Ovary (tissue), 9 donors: Measurements from ENCODE around the gene INS. TPM values are rescaled to one million over a fixed set of nuclear protein-coding genes. Genes with fewer than 3 reads are reported as not detected.

Experiments
- DNase-seq, 5 donors: peaks; one replicate each; pipeline ENCODE4 v3.0.0-alpha.2; 2019 to 2020
- H3K27ac ChIP-seq, 2 donors: fragments of 200-600 bp; one replicate each; pipeline versions ENCODE4 v1.5.1 to v1.8.0; 2019 to 2022
- H3K27me3 ChIP-seq: fragments of 200-600 bp; one replicate; pipeline ENCODE4 v1.8.0; 2022
- H3K36me3 ChIP-seq: fragments of 200-600 bp; sonication (generic); one replicate; pipeline ENCODE4 v1.5.1; 2019
- H3K4me1 ChIP-seq: one replicate; pipeline ENCODE4 v1.8.1; 2013; ENCODE audit warnings: mild to moderate bottlenecking, moderate library complexity; ENCODE audit not compliant: insufficient read depth
- H3K4me3 ChIP-seq: fragments of 200-600 bp; sonication (generic); one replicate; pipeline ENCODE4 v1.5.1; 2017
- H3K9me3 ChIP-seq, 2 donors: fragments of 200-600 bp in 1 of 2; sonication (generic) in 1 of 2; one replicate each; pipeline versions ENCODE4 v1.5.1 to v1.8.1; 2013 to 2019; ENCODE audit warnings: mild to moderate bottlenecking in 1 of 2, moderate library complexity in 1 of 2
- CTCF ChIP-seq, 3 donors: fragments of 450-650 bp in 2 of 3; fragments of 200-600 bp in 1 of 3; IDR thresholded peaks; one replicate each; pipeline versions ENCODE4 v1.5.1 to v1.8.0; 2016 to 2022; ENCODE audit warnings: antibody characterized with exemption in 3 of 3, mild to moderate bottlenecking in 1 of 3
- EP300 ChIP-seq: sonication (generic); formaldehyde crosslinking; IDR thresholded peaks from one replicate; pipeline ENCODE4 v1.6.1; 2017; ENCODE audit warnings: antibody characterized with exemption
- POLR2A ChIP-seq: fragments of 450-650 bp; IDR thresholded peaks from one replicate; pipeline ENCODE4 v1.6.1; 2017; ENCODE audit warnings: antibody characterized with exemption, mild to moderate bottlenecking, moderate library complexity
- WGBS, 3 donors: extraction: QIAGEN DNeasy Blood & Tissue Kit in 1 of 3; methylation state at CpG; one replicate each; pipeline versions ENCODE4 v1.1.5 to v1.1.7; 2013 to 2017; 5-methylcytosine and 5-hydroxymethylcytosine counted together
- intact Hi-C, 4 donors: fragments of 100-400 bp; cut with DNase I; formaldehyde crosslinking; loops; one replicate each; pipeline versions ENCODE4 v1.11.0 to v1.15.1; 2022 to 2023
- polyA plus RNA-seq, 2 donors: library from polyadenylated mRNA; stranded (reverse); fragments of 200-250 nt in 1 of 2; fragments of 350-450 nt in 1 of 2; fragmentation: Illumina TruSeq in 1 of 2; extraction: RNeasy Lipid Tissue Mini Kit (QIAGEN cat#74804) in 1 of 2; gene quantifications; one replicate each; pipeline ENCODE4 v1.2.3, GENCODE V29; 2013 to 2014
- total RNA-seq, 7 donors: library from RNA; depleted of rRNA in 2 of 7; stranded (reverse); fragments of >200 nt in 2 of 7; fragmentation: NEBNext Ultra II Directional in 3 of 7; extraction: Animal tissue kit (Norgen Biotek cat#: 25700) in 3 of 7; gene quantifications; one replicate each; pipeline versions ENCODE4 v1.1.0 to v1.2.4, GENCODE V29; 2016 to 2023
- donor health status: DM: no; HTN: no; CAD: no; lungs with moderate emphysema.
- donor health status: DM: no; HTN: no; CAD: no.
- donor health status: Bipolar disorder and iron deficiency.
- donor health status: DM: yes; HTN: yes; CAD: no.
- donor health status: DM: no; HTN: no; CAD: no.
- donor health status: DM: yes; HTN: yes; CAD: no.

Gene INS
- total and polyA plus RNA-seq, 9 donors, result 0.89 to 1.4 TPM; not detected in 7

- no peak for TF ChIP-seq POLR2A
- TF ChIP-seq EP300, result no peak
- TF ChIP-seq CTCF (IDR thresholded peaks at IDR 0.05), result no peak
- Histone ChIP-seq H3K27me3 (no peaks in the 10 kb centered on the region), H3K27ac (no peak overlapping the region), H3K36me3 (no peaks in the 10 kb centered on the region), H3K4me3 (no peak overlapping the region), H3K4me1 (no peaks in the 10 kb centered on the region), H3K9me3 (no peaks in the 10 kb centered on the region)
- DNase-seq, result peak in 1 of 5 donors; percentile 27
- intact Hi-C loops, result loop anchor here in 1 of 4 donors (10.0 kb wide), 1 partner anchor 713 kb away; no protein-coding TSS in a partner anchor
- WGBS, 3 donors, result 68 to 72% (median 70%) methylated on average over 28 to 29 of the region's 29 CpGs
Measured at GRCh38 chr11:2202071-2202899, 41.3 kb upstream of the INS start.

GRCh38 chr11:2201542-2201941, 40.5 kb upstream of the INS start:
- H3K36me3 ChIP-seq, result no peaks in the 10 kb centered on the region
- DNase-seq, result no peak
- intact Hi-C loops, result loop anchor here in 2 of 4 donors (2.0 to 10.0 kb wide), 2 partner anchors 97 to 713 kb away; no protein-coding TSS in a partner anchor
- no peak overlapping the region for H3K4me3 ChIP-seq
- no peaks in the 10 kb centered on the region for H3K4me1 ChIP-seq
- H3K27ac ChIP-seq, result no peak overlapping the region
- WGBS, 3 donors, result 68 to 100% (median 95%) methylated on average over 2 of the region's 2 CpGs
- no peak for TF ChIP-seq EP300
- TF ChIP-seq CTCF (IDR thresholded peaks at IDR 0.05), result no peak
- no peak for TF ChIP-seq POLR2A
- H3K27me3 ChIP-seq, result no peaks in the 10 kb centered on the region
- no peaks in the 10 kb centered on the region for H3K9me3 ChIP-seq

- WGBS, 3 donors, result 83 to 87% (median 86%) methylated on average over 1 of the region's 1 CpG
- intact Hi-C loops, result loop anchor here in 2 of 4 donors (2.0 to 10.0 kb wide), 2 partner anchors 98 to 714 kb away; no protein-coding TSS in a partner anchor
- Histone ChIP-seq H3K27me3 (no peaks in the 10 kb centered on the region), H3K9me3 (no peaks in the 10 kb centered on the region), H3K36me3 (no peaks in the 10 kb centered on the region), H3K4me1 (no peaks in the 10 kb centered on the region), H3K27ac (no peak overlapping the region), H3K4me3 (no peak overlapping the region)
- TF ChIP-seq CTCF (IDR thresholded peaks at IDR 0.05) (no peak), EP300 (no peak), POLR2A (no peak)
- DNase-seq, result no peak
Measured at GRCh38 chr11:2200957-2201519, 40.0 kb upstream of the INS start.

- intact Hi-C loops, result loop anchor here in 2 of 4 donors (2.0 to 10.0 kb wide), 2 partner anchors 98 to 714 kb away; no protein-coding TSS in a partner anchor
- no peaks in the 10 kb centered on the region for H3K27me3 ChIP-seq
- H3K36me3 ChIP-seq, result no peaks in the 10 kb centered on the region
- no peaks in the 10 kb centered on the region for H3K9me3 ChIP-seq
- no peak overlapping the region for H3K27ac ChIP-seq
- TF ChIP-seq POLR2A (no peak), CTCF (IDR thresholded peaks at IDR 0.05) (no peak), EP300 (no peak)
- 64 to 78% (median 66%) methylated on average over 11 of the region's 11 CpGs for WGBS, 3 donors
- no peak overlapping the region for H3K4me3 ChIP-seq
- DNase-seq, result no peak
- no peaks in the 10 kb centered on the region for H3K4me1 ChIP-seq
Measured at GRCh38 chr11:2200536-2200935, 39.5 kb upstream of the INS start.
